Neural cell (in vitro differentiated cells): ENCODE data around the gene SLC44A5. TPM values are rescaled to one million over a fixed set of nuclear protein-coding genes. Genes with fewer than 3 reads are reported as not detected.

Experiments used
- H2AFZ ChIP-seq: fragments of 200-600, 300-800 bp; sonication (generic), shearing (Covaris generic); 2 replicates; pipeline ENCODE4 v1.6.0; 2014; ENCODE audit warnings: low read depth, mild to moderate bottlenecking, antibody characterized with exemption, low read length, moderate library complexity
- H3F3A ChIP-seq: fragments of 200-600 bp; shearing (Covaris generic); 2 replicates; pipeline ENCODE4 v1.6.1; 2016; ENCODE audit warnings: mild to moderate bottlenecking, moderate library complexity, mixed read lengths, antibody characterized with exemption, low read length; ENCODE audit not compliant: insufficient read depth, poor library complexity, severe bottlenecking
- H3K27ac ChIP-seq: fragments of 200-600, 300-800 bp; sonication (generic), shearing (Covaris generic); 2 replicates; pipeline ENCODE4 v1.5.1; 2014; ENCODE audit warnings: mild to moderate bottlenecking, low read length, moderate library complexity
- H3K27me3 ChIP-seq: fragments of 300-800, 200-600 bp; sonication (generic), shearing (Covaris generic); 2 replicates; pipeline ENCODE4 v1.6.0; 2014; ENCODE audit warnings: mild to moderate bottlenecking, low read depth, low read length, moderate library complexity; ENCODE audit not compliant: insufficient read depth
- H3K36me3 ChIP-seq: fragments of 300-800, 200-600 bp; sonication (generic), shearing (Covaris generic); 2 replicates; pipeline ENCODE4 v1.5.1; 2014; ENCODE audit warnings: mild to moderate bottlenecking, antibody characterized with exemption, low read length, moderate library complexity; ENCODE audit not compliant: insufficient read depth
- H3K4me2 ChIP-seq: fragments of 300-800, 200-600 bp; sonication (generic), shearing (Covaris generic); 2 replicates; pipeline ENCODE4 v1.6.0; 2014; ENCODE audit warnings: mild to moderate bottlenecking, low read length
- H3K4me3 ChIP-seq: fragments of 300-800, 200-600 bp; sonication (generic), shearing (Covaris generic); 2 replicates; pipeline ENCODE4 v1.5.1; 2014; ENCODE audit warnings: mild to moderate bottlenecking, low read length, moderate library complexity
- H3K79me2 ChIP-seq: fragments of 200-600 bp; shearing (Covaris generic); replicated peaks from 2 replicates; pipeline ENCODE4 v1.6.0; 2014; ENCODE audit warnings: mild to moderate bottlenecking, low read length, moderate library complexity; ENCODE audit not compliant: insufficient read depth
- H3K9ac ChIP-seq: fragments of 300-800, 200-600 bp; sonication (generic), shearing (Covaris generic); 2 replicates; pipeline ENCODE4 v1.6.1; 2016; ENCODE audit warnings: mild to moderate bottlenecking, low read length, mixed read lengths
- H3K9me2 ChIP-seq: fragments of 200-600 bp; shearing (Covaris generic); 2 replicates; pipeline ENCODE4 v1.6.1; 2016; ENCODE audit warnings: mild to moderate bottlenecking, low read length, mixed read lengths; ENCODE audit not compliant: insufficient read depth
- H3K9me3 ChIP-seq: fragments of 200-600, 300-800 bp; sonication (generic), shearing (Covaris generic); 2 replicates; pipeline ENCODE4 v1.6.1; 2016; ENCODE audit warnings: mild to moderate bottlenecking, mixed run types, low read length, moderate library complexity, mixed read lengths
- H4K20me1 ChIP-seq: fragments of 200-600 bp; shearing (Covaris generic); 2 replicates; pipeline ENCODE4 v1.6.1; 2016; ENCODE audit warnings: mild to moderate bottlenecking, mixed run types; ENCODE audit not compliant: insufficient read depth
- CTCF ChIP-seq: fragments of 450-650 bp; IDR thresholded peaks from 2 replicates; pipeline ENCODE4 v1.5.1; 2014; ENCODE audit warnings: antibody characterized with exemption, mild to moderate bottlenecking, moderate library complexity; ENCODE audit not compliant: poor library complexity, severe bottlenecking
- EP300 ChIP-seq: fragments of 450-650 bp; conservative IDR thresholded peaks from 2 replicates; pipeline ENCODE4 v1.6.1; 2014; ENCODE audit warnings: antibody characterized with exemption, mild to moderate bottlenecking, moderate library complexity; ENCODE audit not compliant: poor library complexity, severe bottlenecking
- MXI1 ChIP-seq: fragments of 450-650 bp; conservative IDR thresholded peaks from 2 replicates; pipeline ENCODE4 v1.6.1; 2014; ENCODE audit warnings: antibody characterized with exemption, mild to moderate bottlenecking; ENCODE audit not compliant: poor library complexity, severe bottlenecking
- POLR2AphosphoS5 ChIP-seq: IDR thresholded peaks from 2 replicates; pipeline ENCODE4 v1.6.1; 2012
- REST ChIP-seq: IDR thresholded peaks from 2 replicates; pipeline ENCODE4 v1.6.1; 2012; ENCODE audit warnings: borderline replicate concordance
- SMC3 ChIP-seq: fragments of 450-650 bp; conservative IDR thresholded peaks from 2 replicates; pipeline ENCODE4 v1.6.1; 2014; ENCODE audit warnings: antibody characterized with exemption, mild to moderate bottlenecking, moderate library complexity; ENCODE audit not compliant: poor library complexity
- TAF1 ChIP-seq: IDR thresholded peaks from 2 replicates; pipeline ENCODE4 v1.6.1; 2012; ENCODE audit warnings: low read depth
- polyA plus RNA-seq: library from polyadenylated mRNA; depleted of rRNA; stranded (reverse); fragments of >200 nt; gene quantifications from 2 replicates; pipeline ENCODE4 v1.2.3, GENCODE V29; 2014

The SLC44A5 gene
- polyA plus RNA-seq, 1 donor from 2014 or later: 53.0 TPM

GRCh38 chr1:75426688-75427087, 184.2 kb downstream of the SLC44A5 start:
- Histone ChIP-seq H3K4me3 (no peak overlapping the region), H4K20me1 (no peaks in the 10 kb centered on the region), H2AFZ (no peak overlapping the region), H3K4me2 (no peak overlapping the region), H3K27ac (no peak overlapping the region), H3K36me3 (no peaks in the 10 kb centered on the region), H3F3A (no peaks in the 10 kb centered on the region), H3K9me3 (no peaks in the 10 kb centered on the region), H3K79me2 (no peaks in the 10 kb centered on the region), H3K9me2 (no peaks in the 10 kb centered on the region), H3K27me3 (no peaks in the 10 kb centered on the region), H3K9ac (no peak overlapping the region)
- TF ChIP-seq POLR2AphosphoS5: no peak
- TF ChIP-seq EP300: no peak
- TF ChIP-seq CTCF: no peak
- no peak for TF ChIP-seq MXI1
- TF ChIP-seq TAF1: no peak

GRCh38 chr1:75425001-75425650, 185.8 kb downstream of the SLC44A5 start:
- TF ChIP-seq CTCF: no peak
- no peak overlapping the region for H2AFZ ChIP-seq

GRCh38 chr1:75423616-75424015, 187.3 kb downstream of the SLC44A5 start:
- Histone ChIP-seq H3K9me3 (no peaks in the 10 kb centered on the region), H3K27ac (no peak overlapping the region), H3K4me3 (no peak overlapping the region), H4K20me1 (no peaks in the 10 kb centered on the region), H3K9ac (no peak overlapping the region), H3F3A (no peaks in the 10 kb centered on the region), H3K4me2 (no peak overlapping the region), H3K27me3 (no peaks in the 10 kb centered on the region), H3K79me2 (no peaks in the 10 kb centered on the region), H2AFZ (no peak overlapping the region), H3K36me3 (no peaks in the 10 kb centered on the region), H3K9me2 (no peaks in the 10 kb centered on the region)
- TF ChIP-seq TAF1: no peak
- TF ChIP-seq MXI1: no peak

More at GRCh38 chr1:75425001-75425650, 185.8 kb downstream of the SLC44A5 start:
- H4K20me1 ChIP-seq: no peaks in the 10 kb centered on the region
- no peaks in the 10 kb centered on the region for H3K27me3 ChIP-seq
- H3K4me3 ChIP-seq: no peak overlapping the region
- no peak overlapping the region for H3K9ac ChIP-seq
- H3K27ac ChIP-seq: no peak overlapping the region
- no peaks in the 10 kb centered on the region for H3F3A ChIP-seq
- H3K9me3 ChIP-seq: no peaks in the 10 kb centered on the region
- H3K79me2 ChIP-seq: no peaks in the 10 kb centered on the region
- no peak overlapping the region for H3K4me2 ChIP-seq
- H3K36me3 ChIP-seq: no peaks in the 10 kb centered on the region
- no peaks in the 10 kb centered on the region for H3K9me2 ChIP-seq

- Histone ChIP-seq H3K9me2 (no peaks in the 10 kb centered on the region), H3K79me2 (no peaks in the 10 kb centered on the region), H3K4me2 (no peak overlapping the region), H3K27ac (no peak overlapping the region), H3K36me3 (no peaks in the 10 kb centered on the region), H3K9ac (no peak overlapping the region), H3K27me3 (no peaks in the 10 kb centered on the region), H4K20me1 (no peaks in the 10 kb centered on the region), H3K9me3 (no peaks in the 10 kb centered on the region), H2AFZ (no peak overlapping the region), H3K4me3 (no peak overlapping the region), H3F3A (no peaks in the 10 kb centered on the region)
- TF ChIP-seq REST (no peak), SMC3 (no peak), POLR2AphosphoS5 (no peak), CTCF (no peak), EP300 (no peak), TAF1 (no peak)
Observed at GRCh38 chr1:75423136-75423535, 187.8 kb downstream of the SLC44A5 start.
